ENCODE results near the gene NPBWR2.

The NPBWR2 gene

DNA sequence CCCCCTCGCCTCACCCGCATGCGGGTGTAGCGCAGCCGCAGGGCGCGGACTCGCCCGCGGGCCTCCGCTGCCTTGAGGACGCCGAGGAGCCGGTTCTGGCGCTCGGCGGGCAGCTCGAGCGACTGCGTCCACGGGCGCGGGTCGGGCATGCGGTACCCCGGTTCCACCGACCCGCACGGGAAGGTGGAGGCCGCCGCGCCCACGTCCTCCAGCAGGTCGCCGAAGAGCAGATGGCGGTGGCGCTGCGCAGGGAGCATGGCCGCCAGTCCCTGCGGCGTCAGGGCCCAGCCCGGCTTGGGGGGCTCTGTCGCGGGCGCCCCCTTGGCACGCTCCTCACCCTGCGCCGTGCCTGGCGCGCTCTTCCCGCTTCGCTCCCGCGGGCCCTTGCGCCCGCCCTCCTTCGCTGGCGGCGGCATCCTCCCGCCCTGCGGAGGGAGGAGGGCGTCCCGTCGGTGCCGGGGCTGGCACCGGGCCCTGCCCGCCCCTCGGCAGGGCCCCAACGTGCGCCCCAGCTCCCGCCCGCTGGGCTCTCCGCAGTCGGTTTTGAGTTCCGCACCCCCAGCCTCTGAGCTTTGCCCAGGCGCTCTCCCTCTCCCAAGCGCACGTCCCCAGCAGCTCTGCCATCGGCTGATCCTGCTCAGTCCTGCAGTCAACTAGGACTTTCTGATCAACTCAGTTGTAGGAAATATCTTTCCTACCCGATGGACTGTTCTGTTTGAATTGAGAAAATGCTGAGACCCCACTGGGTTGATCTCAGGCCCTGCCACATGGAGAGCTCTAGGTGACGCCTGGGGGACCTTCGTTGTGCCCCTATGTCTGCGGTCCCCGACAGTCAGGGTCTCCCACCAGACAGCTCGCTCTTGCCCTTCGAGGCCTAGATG lies 23.3 kb downstream of the NPBWR2 start, which contains the start of gene LKAAEAR1:
Gene LKAAEAR1, minus strand, starts transcription at position 595 of the 881 bp plus-strand sequence. Its CDS starts 179 bp downstream, at position 416.
- no peak for DNase-seq (ENCODE audit: low read depth)

DNA sequence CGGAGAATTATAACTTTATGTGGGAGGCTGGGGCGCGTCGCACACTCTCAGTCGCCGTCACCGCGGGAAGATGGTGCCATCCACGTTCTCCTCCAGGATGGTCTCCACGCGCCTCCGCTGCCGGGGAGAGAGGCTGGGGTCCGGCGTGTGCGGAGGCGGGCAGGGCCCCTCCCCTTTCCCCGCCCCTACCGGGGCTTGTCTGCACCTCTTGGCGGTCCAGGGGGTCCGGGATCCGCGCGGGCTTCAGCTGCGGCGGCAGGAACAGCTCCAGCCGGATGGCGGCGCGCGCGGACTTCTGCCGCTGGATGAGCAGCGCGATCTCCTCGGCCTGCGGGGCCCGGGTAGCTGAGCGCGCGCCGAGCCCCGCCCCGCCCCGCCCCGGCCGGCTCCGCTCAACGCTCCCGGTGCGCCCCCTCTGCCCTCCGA lies 24.0 kb downstream of the NPBWR2 start:
- DNase-seq (ENCODE audit: low read depth): no peak

DNA sequence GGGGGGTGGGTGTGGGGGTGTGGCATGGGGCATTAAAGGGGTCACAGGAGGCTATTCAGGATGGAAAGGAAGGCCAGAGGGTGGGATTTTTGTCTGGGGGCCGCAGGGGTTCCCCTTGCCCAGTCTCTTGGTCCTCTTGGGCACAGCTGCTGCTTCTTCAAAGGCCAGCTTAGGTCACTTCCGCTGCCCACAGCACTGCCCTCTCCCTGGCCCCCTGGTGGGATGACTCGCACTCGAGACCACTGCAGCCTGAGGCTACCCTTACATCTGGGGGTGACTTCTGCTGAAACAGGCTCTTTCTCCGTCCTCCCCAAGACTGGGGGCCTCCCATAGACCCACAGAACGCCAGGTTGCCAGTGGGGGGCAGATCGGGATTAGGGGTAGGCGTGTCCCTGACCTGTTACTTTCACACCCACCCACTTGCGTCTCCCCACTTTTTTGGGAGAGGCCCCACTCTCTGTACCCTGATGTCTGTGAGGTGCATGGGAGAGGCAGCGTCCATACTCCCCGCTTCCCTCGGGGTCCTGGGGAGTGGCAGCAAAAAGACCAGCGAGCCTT lies 24.5 kb downstream of the NPBWR2 start:
- no peak for DNase-seq (ENCODE audit: low read depth)

DNA sequence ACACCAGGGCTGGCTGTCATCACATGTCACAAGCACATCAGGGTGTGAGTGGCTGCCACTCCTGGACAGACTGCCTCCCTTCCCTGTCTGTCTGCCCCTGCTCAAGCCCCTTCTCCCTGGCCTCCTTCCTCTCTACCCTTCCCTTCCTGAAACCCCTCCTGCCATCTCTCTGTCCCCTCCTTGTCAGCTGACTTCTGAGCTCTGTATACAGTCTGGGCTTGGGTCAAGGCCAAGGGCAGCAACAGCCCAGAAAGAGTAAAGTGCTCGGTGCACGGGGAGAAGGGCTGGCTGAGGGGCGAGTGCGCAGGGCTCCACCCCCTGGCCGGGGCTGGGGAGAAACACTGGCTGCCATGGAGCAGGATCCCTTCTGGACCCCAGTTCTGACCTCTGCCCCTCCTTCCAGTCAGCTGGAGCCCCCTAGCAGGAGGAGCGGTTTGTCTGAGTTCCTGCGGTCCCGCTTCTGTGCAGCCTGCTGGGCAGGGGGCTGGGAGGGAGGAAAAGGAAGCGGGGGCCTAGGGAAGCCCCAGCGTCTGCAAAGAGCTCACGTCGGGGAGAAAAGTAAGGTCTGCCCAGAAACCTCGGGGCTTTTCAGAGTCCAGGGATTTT lies 25.1 kb downstream of the NPBWR2 start:
- DNase-seq (ENCODE audit: low read depth): no peak

DNA sequence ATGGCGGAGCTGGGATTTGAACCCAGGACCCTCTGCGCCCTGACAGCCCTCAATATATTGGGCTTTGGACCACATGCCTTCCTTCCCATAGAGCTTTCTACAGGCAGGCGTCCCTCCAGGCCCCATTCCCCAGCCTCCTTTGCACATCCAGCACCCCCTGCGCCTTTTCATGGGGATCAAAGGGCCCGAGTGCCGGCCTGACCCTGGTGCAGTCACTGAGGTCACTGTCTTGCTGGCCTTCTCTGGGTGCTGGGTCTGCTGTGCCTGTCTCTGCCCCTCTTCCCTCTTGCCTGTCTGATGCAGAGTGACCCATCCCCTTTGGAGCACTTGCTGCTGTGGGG lies 25.8 kb downstream of the NPBWR2 start:
- no peak for DNase-seq (ENCODE audit: low read depth)

DNA sequence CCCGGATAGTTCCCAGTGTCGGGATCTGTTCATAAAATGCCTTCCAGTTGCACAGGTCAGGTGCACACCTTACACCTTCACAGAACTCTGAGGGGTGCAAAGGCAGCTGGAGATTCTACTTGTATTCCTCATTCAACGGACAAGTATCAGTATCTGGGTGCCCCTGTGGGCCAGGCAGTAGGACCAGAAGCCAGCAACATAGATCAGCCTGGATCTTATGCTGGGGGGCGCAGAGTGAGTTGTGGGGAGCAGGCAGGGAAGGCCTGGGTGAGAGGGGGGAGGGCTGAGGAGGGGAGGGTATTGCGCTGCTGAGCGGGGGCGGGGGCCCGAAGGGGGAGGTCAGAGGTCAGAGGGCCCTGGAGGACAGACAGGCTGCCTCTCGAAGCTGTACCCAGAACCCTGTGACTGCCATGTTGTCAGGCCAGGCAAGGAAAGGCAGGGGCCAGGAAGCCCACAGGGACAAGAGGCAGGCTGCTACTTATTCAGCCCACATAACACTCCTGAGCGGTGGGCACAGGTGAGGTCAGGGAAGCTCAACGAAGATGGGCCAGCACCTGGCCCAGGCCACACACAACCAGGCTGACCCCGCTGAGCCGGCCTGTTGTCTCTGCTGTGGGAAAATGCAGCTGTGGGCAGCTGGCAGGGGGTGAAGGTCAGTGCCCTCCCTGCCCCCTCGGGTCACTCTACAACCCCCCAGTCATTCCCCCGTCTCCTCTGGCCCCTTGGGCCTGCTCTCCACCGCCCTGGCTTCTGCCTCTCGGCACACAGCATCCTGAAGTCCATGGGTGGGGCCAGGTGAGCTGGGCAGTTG lies 26.3 kb downstream of the NPBWR2 start:
- no peak for DNase-seq (ENCODE audit: low read depth)

DNA sequence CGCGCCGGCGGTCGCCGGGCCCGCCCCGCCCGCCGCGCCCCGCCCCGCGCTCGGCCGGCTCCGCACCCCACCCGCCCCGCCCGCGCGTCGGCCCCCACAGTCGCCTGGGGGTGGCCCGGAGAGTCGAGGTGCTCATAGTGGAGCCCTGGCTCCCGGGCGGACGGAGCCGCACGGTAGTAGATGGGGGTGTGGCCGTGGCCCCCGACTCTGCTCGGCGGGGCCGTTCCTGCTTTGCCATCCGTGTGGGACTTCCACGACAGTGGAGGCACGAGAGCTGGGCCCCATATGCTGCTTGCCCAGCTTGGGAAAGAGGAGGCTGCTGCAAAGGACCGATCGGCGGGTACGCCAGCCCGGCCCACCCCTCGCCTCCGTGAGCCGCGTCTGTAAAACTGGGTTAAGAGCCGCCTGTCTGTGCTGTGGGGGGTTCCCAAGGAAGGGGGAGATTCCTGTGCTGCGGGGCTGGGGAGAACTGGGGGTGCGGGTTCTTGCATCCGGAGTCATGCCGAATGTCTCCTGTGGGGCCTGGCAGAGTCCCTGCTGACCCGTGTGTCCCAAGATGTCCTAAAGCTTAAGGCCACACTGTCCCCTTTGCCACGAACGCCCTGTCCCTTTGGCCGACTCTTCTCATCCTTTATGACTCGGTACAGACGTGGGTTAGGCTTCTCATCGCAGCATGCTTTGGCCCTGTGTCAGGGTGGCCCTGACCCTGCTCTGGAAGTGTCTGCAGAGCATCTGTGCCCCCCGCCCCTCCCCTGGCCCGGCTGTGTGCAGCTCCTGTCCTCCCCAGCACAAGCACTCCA lies 27.2 kb downstream of the NPBWR2 start, which contains the start of gene OPRL1:
Gene OPRL1, plus strand, starts transcription at position 70 of the 800 bp plus-strand sequence. CDS start 12,639 bp downstream, outside the sequence.
- no peak for DNase-seq (ENCODE audit: low read depth)

DNA sequence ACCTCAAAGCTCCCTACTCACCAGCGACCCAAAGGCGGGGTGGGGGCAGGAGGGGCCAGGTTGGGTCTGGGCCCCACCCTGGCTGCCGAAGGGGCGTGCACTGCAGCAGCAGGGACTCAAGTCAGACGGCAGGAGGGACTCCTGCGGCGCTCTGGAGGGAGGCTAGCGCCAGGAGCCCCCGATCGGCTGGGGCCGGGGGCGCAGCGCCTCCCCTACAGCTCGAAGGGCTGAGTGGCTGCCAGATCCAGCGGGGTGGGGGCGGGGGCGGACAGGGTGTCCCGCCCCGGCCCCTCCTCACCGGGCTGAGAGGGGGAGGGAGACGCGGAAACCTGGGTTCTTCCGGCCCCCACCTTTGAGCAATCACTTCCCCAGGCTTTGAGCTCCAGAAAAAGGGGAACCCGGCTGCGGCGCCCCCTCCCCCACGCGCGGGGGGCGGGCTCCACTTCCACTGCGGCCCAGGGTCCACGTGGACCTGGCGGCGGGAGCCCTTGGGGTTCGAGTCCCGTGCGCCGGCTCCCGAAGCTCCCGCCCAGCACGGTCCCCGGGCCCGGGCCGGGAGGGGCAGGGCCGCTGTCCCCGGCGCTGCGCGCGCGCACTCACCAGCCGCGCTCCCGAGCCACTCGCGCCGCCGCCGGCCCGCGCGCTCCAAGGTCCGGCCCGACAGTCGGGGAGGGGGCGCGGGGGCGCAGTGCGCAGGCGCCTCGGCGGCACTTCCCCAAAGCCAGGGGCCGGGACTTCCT lies 27.9 kb downstream of the NPBWR2 start, which contains the start of gene RGS19:
Gene RGS19, minus strand, starts transcription at position 246 of the 740 bp plus-strand sequence. CDS start 2,632 bp downstream, outside the sequence.
- DNase-seq (ENCODE audit: low read depth): no peak

DNA sequence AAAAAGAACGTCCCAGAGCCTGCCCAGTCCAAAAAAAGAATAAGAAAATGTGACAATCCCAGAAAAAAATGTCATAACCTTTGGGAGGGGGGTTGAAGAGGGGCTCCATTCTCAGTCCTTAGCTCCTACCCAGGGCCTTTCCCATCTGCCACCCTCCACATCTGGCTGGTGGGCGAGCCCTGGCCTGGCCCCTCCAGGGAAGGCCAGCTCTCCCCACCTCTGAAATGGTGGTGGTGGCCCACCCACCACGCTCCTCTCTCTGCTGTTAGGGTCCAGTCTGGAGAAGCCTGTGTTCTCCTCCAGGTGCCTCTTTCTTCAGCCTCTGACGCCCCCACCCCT lies 28.5 kb downstream of the NPBWR2 start:
- DNase-seq (ENCODE audit: low read depth): no peak

DNA sequence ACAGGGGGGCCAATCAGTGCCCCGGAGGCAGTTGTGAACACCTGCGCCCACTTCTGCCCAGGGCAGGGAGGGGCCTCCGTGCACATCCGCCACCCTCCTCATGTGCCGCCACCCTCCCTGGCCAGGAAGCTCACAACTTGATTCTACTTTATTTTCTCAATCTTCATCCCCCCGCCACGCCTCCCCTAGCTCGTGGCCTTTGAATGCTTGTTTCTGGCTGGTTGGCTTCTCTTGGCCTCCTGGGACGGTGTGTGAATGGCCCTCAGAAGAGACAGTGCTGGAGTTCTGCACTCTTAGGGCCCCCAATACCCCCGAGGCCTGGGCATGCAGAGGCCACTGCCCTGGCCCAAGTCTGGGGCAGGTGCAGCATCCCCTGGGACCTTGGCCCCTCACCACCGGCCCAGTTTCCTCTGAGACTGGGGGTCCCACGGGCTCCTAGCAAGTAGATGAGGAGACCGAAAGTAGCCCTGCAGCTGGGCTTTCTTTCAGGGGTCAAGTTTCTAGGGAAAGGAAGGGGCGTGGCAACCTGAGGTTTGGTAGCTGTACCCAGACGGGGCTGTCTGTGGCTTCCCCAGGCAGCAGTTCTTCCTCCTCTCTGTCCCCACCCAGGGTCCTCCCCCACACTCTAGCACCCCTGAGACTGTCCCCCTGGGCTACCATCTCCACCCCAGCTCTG lies 29.4 kb downstream of the NPBWR2 start:
- DNase-seq (ENCODE audit: low read depth): no peak

DNA sequence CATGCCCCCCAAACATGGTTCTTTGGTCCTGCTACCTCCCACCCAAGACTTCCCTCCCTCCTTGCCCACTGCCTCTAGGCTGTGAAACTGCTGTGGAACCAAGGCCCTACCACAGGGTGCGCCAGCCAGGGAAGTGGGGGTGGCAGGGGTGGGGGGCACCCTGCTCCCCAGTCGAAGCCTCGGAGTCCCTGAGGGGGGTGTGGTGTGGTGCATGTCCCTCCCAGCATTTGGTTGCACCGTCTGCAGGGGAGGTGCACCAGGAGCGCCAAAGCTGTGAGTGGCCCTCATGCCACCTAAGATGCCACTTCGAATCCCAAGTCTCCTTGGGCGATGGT lies 29.9 kb downstream of the NPBWR2 start:
- no peak for DNase-seq (ENCODE audit: low read depth)

DNA sequence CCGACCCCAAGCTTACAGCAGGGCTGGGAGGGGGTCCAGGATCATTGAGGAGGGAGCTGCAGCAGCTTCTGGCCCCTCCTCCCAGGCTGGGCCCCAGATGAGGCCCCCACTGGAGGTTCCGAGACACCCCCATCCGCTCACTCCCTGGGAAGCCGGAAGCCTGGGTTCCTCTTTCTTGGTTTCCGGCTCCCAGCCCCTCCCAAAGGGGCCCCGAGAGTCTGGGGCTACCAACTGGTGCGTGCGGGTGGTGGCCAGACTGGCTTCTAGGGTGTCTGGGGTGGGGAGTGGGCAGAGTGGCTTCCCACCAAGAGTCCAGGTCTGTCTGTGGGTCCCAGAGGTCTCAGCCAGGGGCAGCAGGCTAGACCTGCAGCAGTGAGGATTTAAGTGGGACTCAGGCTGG lies 30.3 kb downstream of the NPBWR2 start:
- DNase-seq (ENCODE audit: low read depth): no peak

DNA sequence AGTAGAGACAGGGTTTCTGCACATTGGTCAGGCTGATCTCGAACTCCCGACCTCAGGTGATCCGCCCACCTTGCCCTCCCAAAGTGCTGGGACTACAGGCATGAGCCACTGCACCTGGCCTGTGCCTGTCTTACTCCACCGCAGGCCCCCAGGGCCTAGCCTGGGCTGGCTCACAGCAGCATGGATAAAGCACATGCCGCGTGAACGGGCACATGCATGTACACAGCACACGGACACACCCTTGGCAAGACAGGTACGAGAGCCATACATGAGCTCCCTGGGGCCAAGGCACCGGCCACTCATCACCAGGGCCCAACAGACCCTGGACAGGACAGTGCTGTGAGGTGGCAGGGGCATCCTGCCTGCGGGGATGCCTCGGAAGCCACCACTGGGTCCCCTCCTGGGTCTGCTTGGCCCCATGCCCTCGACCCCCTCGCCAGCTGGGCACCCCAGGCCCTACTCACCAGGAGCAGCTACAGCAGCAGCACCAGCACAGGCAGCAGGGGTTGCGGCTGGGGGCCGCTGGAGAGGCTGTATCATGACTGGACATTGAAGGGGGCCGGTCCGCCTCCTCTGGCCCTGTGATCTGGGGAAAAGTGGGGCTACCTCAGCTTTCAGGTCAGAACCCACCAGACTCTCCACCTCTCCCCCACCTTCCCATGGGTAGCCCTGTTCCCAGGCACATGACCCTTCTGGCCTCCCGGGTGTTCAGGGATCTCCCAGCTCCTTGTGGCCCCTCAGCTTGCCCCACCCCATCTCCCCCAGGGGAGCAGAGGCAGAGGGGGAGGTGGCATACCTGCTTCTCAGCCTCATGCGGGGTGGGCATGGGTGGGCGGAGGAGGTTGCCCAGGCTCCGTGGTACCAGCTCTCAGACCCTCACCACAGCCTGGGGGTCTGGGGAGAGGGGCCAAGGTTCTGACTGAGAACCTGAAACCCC lies 31.0 kb downstream of the NPBWR2 start:
- DNase-seq (ENCODE audit: low read depth): no peak

DNA sequence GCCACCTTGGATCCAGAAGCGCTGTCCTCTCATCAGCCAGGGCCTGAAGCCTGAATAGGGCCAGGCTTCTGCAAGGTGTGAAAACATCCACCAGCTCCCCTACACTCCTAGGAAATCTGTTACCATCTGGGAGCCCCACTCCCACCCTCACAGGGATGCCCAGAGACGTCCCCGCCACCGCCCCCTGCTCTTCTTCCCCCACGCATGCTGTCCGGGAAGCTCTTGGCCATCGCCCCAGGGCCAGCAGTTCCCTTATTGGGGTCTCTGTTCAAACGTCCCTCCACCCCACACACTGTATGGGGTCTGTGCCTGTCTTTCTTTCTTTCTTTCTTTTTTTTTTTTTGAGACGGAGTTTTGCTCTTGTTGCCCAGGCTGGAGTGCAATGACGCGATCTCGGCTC lies 31.8 kb downstream of the NPBWR2 start:
- no peak for DNase-seq (ENCODE audit: low read depth)

DNA sequence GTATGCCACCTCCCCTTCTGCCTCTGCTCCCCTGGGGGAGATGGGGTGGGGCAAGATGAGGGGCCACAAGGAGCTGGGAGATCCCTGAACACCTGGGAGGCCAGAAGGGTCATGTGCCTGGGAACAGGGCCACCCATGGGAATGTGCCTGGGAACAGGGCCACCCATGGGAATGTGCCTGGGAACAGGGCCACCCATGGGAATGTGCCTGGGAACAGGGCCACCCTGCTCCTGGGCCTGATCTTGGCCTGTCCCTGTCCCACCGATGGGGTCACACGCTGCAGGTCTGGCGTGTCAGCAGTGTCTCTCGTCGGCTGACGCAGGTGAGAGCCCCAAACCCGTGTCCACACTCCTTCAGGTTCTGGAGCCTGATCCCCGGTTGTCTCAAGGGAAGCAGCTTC lies 32.4 kb downstream of the NPBWR2 start:
- no peak for DNase-seq (ENCODE audit: low read depth)

DNA sequence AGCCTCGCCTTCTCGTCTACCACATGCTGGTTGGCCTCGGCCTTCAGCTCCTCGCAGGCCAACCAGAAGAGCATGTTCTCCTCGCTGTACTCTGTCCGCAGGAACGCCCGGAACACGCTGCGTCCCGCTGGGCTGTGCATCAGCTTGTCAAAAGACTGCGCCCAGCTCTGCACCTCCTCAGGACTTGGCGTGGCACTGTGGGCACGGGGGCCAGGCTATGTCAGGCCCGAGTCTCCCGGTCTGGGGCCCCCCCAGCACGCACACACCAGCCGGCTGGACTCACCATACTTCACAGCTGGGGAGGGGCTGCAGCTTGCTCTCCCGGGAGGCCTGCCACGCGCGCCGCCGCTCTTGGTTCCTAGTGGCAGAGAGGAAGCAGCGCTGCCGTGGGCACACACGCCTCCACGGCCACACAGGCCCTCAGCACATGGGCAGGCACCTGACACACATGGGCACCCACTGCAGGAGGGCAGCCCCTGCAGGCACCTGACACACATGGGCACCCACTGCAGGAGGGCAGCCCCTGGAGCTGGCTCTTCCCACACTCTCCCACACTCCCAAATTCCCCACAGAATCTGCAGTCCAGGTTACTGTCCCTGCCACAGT lies 33.1 kb downstream of the NPBWR2 start:
- no peak for DNase-seq (ENCODE audit: low read depth)

DNA sequence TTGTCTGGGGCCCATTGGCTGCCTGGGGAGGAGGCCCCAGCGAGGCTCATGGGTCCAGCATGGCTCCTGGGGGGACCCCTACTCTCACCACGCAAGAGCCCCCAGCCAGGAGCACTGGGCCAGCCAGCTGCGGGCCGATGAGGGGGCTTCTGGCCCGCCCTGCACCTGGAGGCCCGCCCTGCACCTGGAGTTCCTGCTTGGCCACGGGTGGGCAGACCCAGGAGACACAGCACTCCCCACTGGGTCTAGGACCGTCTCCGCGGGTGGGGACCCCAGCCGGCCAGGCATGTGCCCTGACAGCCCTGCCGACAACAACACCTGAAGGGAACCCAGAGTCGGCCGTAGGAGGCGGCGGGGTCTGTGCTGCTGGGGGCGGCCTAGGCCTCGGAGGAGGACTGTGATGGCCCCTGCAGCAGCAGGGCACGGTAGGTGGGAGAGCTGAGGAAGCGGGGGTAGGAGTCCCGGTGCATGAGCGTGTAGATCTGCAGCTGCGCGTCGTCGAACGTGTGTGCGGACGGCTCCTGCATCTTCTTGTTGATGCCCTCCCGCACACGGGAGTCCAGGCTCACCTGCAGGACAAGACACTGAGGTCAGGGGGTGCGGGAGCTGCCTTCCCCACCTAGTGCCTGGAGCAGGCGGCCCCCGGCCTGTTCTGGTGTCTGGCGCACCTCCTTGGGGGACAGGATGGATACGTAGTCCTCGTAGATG lies 33.7 kb downstream of the NPBWR2 start:
- DNase-seq (ENCODE audit: low read depth): no peak

DNA sequence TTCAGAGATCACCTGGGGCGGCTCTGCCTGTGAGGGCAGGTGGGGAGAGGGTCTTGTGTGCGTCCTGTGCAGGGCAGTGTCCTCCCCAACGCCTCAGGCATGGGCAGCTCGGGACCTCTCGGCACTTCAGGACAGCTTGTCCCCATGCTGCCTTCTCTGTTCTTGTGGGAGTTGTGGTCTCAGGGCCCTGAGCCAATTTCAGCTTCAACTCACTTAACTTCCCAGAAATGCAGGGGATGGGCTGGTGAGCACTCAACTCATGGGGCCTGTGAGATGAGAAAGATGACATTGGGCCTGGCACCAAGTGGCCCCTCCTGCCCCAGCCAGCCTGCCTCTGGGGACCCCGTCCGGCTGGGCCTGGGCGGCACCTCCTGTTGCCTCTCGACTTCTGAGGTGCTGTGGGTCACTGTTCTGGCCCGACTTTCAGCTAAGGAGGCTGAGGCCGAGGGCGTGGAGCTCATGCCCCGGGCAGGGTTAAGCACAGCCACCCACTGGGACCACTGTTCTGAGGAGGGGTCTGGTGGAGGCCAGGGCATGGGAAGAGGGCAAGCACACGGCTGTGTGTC lies 34.8 kb downstream of the NPBWR2 start:
- DNase-seq (ENCODE audit: low read depth): no peak

Data from GM04503 (cell line).